H9 (cell line): ENCODE data around the gene IFITM1. TPM values are rescaled to one million over a fixed set of nuclear protein-coding genes. Genes with fewer than 3 reads are reported as not detected.

ENCODE experiments used
- DNase-seq: peaks from one replicate; pipeline ENCODE4 v3.0.0-alpha.2; 2017
- H2AFZ ChIP-seq: one replicate; pipeline ENCODE4 v1.6.1; 2013; ENCODE audit warnings: mild to moderate bottlenecking, low read length, control low read depth, moderate library complexity
- H2AK5ac ChIP-seq: 2 replicates; pipeline ENCODE4 v1.6.1; 2013; ENCODE audit warnings: low read length, control low read depth, mixed read lengths; ENCODE audit not compliant: insufficient read length
- H2BK120ac ChIP-seq: one replicate; pipeline ENCODE4 v1.6.1; 2013; ENCODE audit warnings: low read depth, mild to moderate bottlenecking, low read length, control low read depth, inconsistent platforms; ENCODE audit not compliant: poor library complexity, severe bottlenecking
- H2BK12ac ChIP-seq: 2 replicates; pipeline ENCODE4 v1.6.1; 2013; ENCODE audit warnings: low read length, control low read depth, mixed read lengths, low read depth; ENCODE audit not compliant: insufficient read length
- H2BK15ac ChIP-seq: 2 replicates; pipeline ENCODE4 v1.6.1; 2013; ENCODE audit warnings: low read depth, low read length, control low read depth
- H2BK20ac ChIP-seq: one replicate; pipeline ENCODE4 v1.6.1; 2013; ENCODE audit warnings: low read depth, mild to moderate bottlenecking, low read length, control low read depth, inconsistent platforms; ENCODE audit not compliant: poor library complexity, severe bottlenecking
- H2BK5ac ChIP-seq: 2 replicates; pipeline ENCODE4 v1.6.1; 2013; ENCODE audit warnings: low read length, control low read depth, mixed read lengths; ENCODE audit not compliant: insufficient read length
- H3K14ac ChIP-seq: 2 replicates; pipeline ENCODE4 v1.6.1; 2013; ENCODE audit warnings: low read length, control low read depth; ENCODE audit not compliant: insufficient read depth
- H3K18ac ChIP-seq: 2 replicates; pipeline ENCODE4 v1.6.1; 2013; ENCODE audit warnings: low read depth, mild to moderate bottlenecking, mixed read lengths, low read length, control low read depth; ENCODE audit not compliant: insufficient read length
- H3K23ac ChIP-seq: 2 replicates; pipeline ENCODE4 v1.6.1; 2013; ENCODE audit warnings: low read length, control low read depth, mixed read lengths, low read depth; ENCODE audit not compliant: insufficient read length
- H3K23me2 ChIP-seq: 2 replicates; pipeline ENCODE4 v1.6.1; 2013; ENCODE audit warnings: low read depth, mild to moderate bottlenecking, mixed read lengths, low read length, control low read depth; ENCODE audit not compliant: insufficient read length, poor library complexity, severe bottlenecking
- H3K27ac ChIP-seq: 2 replicates; pipeline ENCODE4 v1.5.1; 2013; ENCODE audit warnings: low read length, control low read depth, mixed read lengths, low read depth; ENCODE audit not compliant: insufficient read length
- H3K27me3 ChIP-seq: 2 replicates; pipeline ENCODE4 v1.6.1; 2013; ENCODE audit warnings: low read length, control low read depth, inconsistent platforms; ENCODE audit not compliant: insufficient read depth
- H3K4ac ChIP-seq: 2 replicates; pipeline ENCODE4 v1.6.1; 2013; ENCODE audit warnings: low read depth, mild to moderate bottlenecking, control low read depth, inconsistent platforms, low read length, moderate library complexity
- H3K4me1 ChIP-seq: 2 replicates; pipeline ENCODE4 v1.6.1; 2013; ENCODE audit warnings: low read length, control low read depth, inconsistent platforms; ENCODE audit not compliant: insufficient read depth
- H3K4me2 ChIP-seq: 2 replicates; pipeline ENCODE4 v1.6.1; 2013; ENCODE audit warnings: low read length, control low read depth, mixed read lengths; ENCODE audit not compliant: insufficient read length, insufficient read depth
- H3K56ac ChIP-seq: 2 replicates; pipeline ENCODE4 v1.6.1; 2013; ENCODE audit warnings: low read depth, mild to moderate bottlenecking, mixed read lengths, low read length, control low read depth; ENCODE audit not compliant: insufficient read length
- H3K79me1 ChIP-seq: 2 replicates; pipeline ENCODE4 v1.6.1; 2013; ENCODE audit warnings: low read depth, mild to moderate bottlenecking, moderate library complexity, low read length, control low read depth, inconsistent platforms; ENCODE audit not compliant: insufficient read depth, poor library complexity, severe bottlenecking
- H3K79me2 ChIP-seq: 2 replicates; pipeline ENCODE4 v1.6.1; 2013; ENCODE audit warnings: low read length, control low read depth, inconsistent platforms; ENCODE audit not compliant: insufficient read depth
- H3K9ac ChIP-seq: 2 replicates; pipeline ENCODE4 v1.6.1; 2013; ENCODE audit warnings: low read length, control low read depth, mixed read lengths; ENCODE audit not compliant: insufficient read length; ENCODE audit errors: extremely low read depth
- H3K9me3 ChIP-seq: one replicate; pipeline ENCODE4 v1.6.1; 2013; ENCODE audit warnings: low read depth, low read length, inconsistent platforms; ENCODE audit not compliant: control insufficient read depth
- H3T11ph ChIP-seq: one replicate; pipeline ENCODE4 v1.6.1; 2013; ENCODE audit warnings: mild to moderate bottlenecking, low read length, control low read depth, inconsistent platforms
- H4K20me1 ChIP-seq: one replicate; pipeline ENCODE4 v1.6.1; 2013; ENCODE audit not compliant: control insufficient read depth, insufficient read length, insufficient read depth
- H4K5ac ChIP-seq: 2 replicates; pipeline ENCODE4 v1.6.1; 2013; ENCODE audit warnings: low read depth, mild to moderate bottlenecking, mixed read lengths, low read length, control low read depth; ENCODE audit not compliant: insufficient read length
- H4K8ac ChIP-seq: replicated peaks from 2 replicates; pipeline ENCODE4 v1.6.1; 2013; ENCODE audit warnings: low read length, control low read depth, mixed read lengths, low read depth; ENCODE audit not compliant: insufficient read length
- H4K91ac ChIP-seq: 2 replicates; pipeline ENCODE4 v1.6.1; 2013; ENCODE audit warnings: low read depth, mild to moderate bottlenecking, moderate library complexity, mixed read lengths, low read length, control low read depth; ENCODE audit not compliant: insufficient read length
- H3K27ac Mint-ChIP-seq, 3 experiments: 2 replicates in 2 of 3; 3 replicates in 1 of 3; pipeline ENCODE4 v1.8.0; 2020 to 2021; ENCODE audit warnings: mixed read lengths in 3 of 3, mild to moderate bottlenecking in 1 of 3, moderate library complexity in 1 of 3
- H3K27me3 Mint-ChIP-seq: 2 replicates; pipeline ENCODE4 v1.8.0; 2021; ENCODE audit warnings: low read depth, mild to moderate bottlenecking, moderate library complexity, mixed read lengths
- H3K36me3 Mint-ChIP-seq, 3 experiments: 2 replicates in 2 of 3; 3 replicates in 1 of 3; pipeline ENCODE4 v1.8.0; 2020 to 2021; ENCODE audit warnings: low read depth in 3 of 3, mixed read lengths in 3 of 3; ENCODE audit not compliant: insufficient read depth in 1 of 3
- H3K4me1 Mint-ChIP-seq, 2 experiments: 2 replicates each; pipeline ENCODE4 v1.8.0; 2020; ENCODE audit warnings: mixed read lengths in 2 of 2
- H3K4me3 Mint-ChIP-seq, 2 experiments: 2 replicates in 1 of 2; 3 replicates in 1 of 2; pipeline ENCODE4 v1.8.0; 2020 to 2021; ENCODE audit warnings: mild to moderate bottlenecking in 2 of 2, mixed read lengths in 2 of 2, moderate library complexity in 1 of 2
- H3K9me3 Mint-ChIP-seq, 2 experiments: 2 replicates in 1 of 2; 3 replicates in 1 of 2; pipeline ENCODE4 v1.8.0; 2020; ENCODE audit warnings: mild to moderate bottlenecking in 2 of 2, mixed read lengths in 2 of 2, moderate library complexity in 1 of 2
- CTCF ChIP-seq: fragments of 200-600 bp; sonication (generic); conservative IDR thresholded peaks from 3 replicates; pipeline ENCODE4 v1.8.0; 2021; ENCODE audit warnings: antibody characterized with exemption, mild to moderate bottlenecking
- WGBS: extraction: QIAGEN DNeasy Blood & Tissue Kit; methylation state at CpG from one replicate; pipeline ENCODE4 v1.1.7; 2013; ENCODE audit warnings: missing lambda C conversion rate, low lambda C conversion rate, mixed read lengths; ENCODE audit not compliant: insufficient read length; ENCODE audit errors: extremely low coverage; 5-methylcytosine and 5-hydroxymethylcytosine counted together
- total RNA-seq: library from RNA; stranded (reverse); gene quantifications from 2 replicates; pipeline ENCODE4 v1.2.1, GENCODE V29; 2021

Gene IFITM1
- total RNA-seq, 1 experiment from 2014 or later, result 500 TPM

GRCh38 chr11:330694-331357 is 17.0 kb downstream of the IFITM1 start:
- Mint-ChIP-seq H3K9me3 (peaks cover 21 to 25% of the 10 kb centered on the region in 2 experiments), H3K4me3 (no peak overlapping the region), H3K4me1 (peaks cover 33 to 41% of the 10 kb centered on the region in 2 experiments), H3K36me3 (peaks cover 4 to 38% (median 13%) of the 10 kb centered on the region in 3 experiments; a peak in 6 of 7 replicates), H3K27me3 (peaks cover 3% of the 10 kb centered on the region), H3K27ac (no peak overlapping the region)
- Histone ChIP-seq H2BK20ac (no peak overlapping the region), H3K14ac (no peak overlapping the region), H3T11ph (no peak overlapping the region), H3K18ac (no peak overlapping the region), H3K79me2 (no peaks in the 10 kb centered on the region), H4K5ac (no peak overlapping the region), H2BK120ac (no peak overlapping the region), H2BK12ac (no peak overlapping the region), H3K79me1 (no peaks in the 10 kb centered on the region), H3K23me2 (no peaks in the 10 kb centered on the region), H3K9ac (no peak overlapping the region), H3K4me1 (peaks cover 4% of the 10 kb centered on the region; the same call in 1 of the 2 replicates), H2BK15ac (no peak overlapping the region), H3K4ac (no peak overlapping the region), H4K91ac (no peak overlapping the region), H4K20me1 (no peaks in the 10 kb centered on the region), H3K56ac (no peak overlapping the region), H3K4me2 (no peak overlapping the region), H2BK5ac (no peak overlapping the region), H2AK5ac (no peak overlapping the region), H3K27ac (no peak overlapping the region), H2AFZ (no peak overlapping the region), H3K9me3 (no peaks in the 10 kb centered on the region), H3K27me3 (no peaks in the 10 kb centered on the region), H4K8ac (no peak overlapping the region), H3K23ac (no peak overlapping the region)
- no CpG with 5 or more reads among the region's 34 CpGs for WGBS
- no peak for TF ChIP-seq CTCF
- peak; percentile 26 for DNase-seq
